ENCODE measurements around the gene ZSCAN22. TPM values are rescaled to one million over a fixed set of nuclear protein-coding genes. Genes with fewer than 3 reads are reported as not detected.
A peak's percentile ranks its signal among the peaks of the same experiment; 100 is the strongest.

The ZSCAN22 gene
- total RNA-seq, 1 donor from 2014 or later, result 1.5 TPM

GRCh38 chr19:58319241-58319640, 7.6 kb upstream of the ZSCAN22 start:
- H3K27me3 ChIP-seq, result no peaks in the 10 kb centered on the region
- H3K4me2 ChIP-seq, result no peak overlapping the region
- peaks cover 7% of the 10 kb centered on the region for H3F3A ChIP-seq (ENCODE audit: low read depth)
- H4K20me1 ChIP-seq (ENCODE audit: low read depth), result peaks cover 53% of the 10 kb centered on the region
- no peaks in the 10 kb centered on the region for H3K9me3 Mint-ChIP-seq
- H3K79me2 ChIP-seq (ENCODE audit: low read depth), result no peaks in the 10 kb centered on the region
- H3K4me1 Mint-ChIP-seq, result no peaks in the 10 kb centered on the region
- no peaks in the 10 kb centered on the region for H3K27me3 Mint-ChIP-seq (ENCODE audit: insufficient read depth, low read depth)
- H2AFZ ChIP-seq (replicated peaks), result no peak overlapping the region
- no peaks in the 10 kb centered on the region for H3K4me1 ChIP-seq
- no peak overlapping the region for H3K4me3 ChIP-seq
- peaks cover 26% of the 10 kb centered on the region for H3K36me3 Mint-ChIP-seq
- H3K36me3 ChIP-seq, result no peaks in the 10 kb centered on the region
- H3K9me3 ChIP-seq (ENCODE audit: low read depth), result no peaks in the 10 kb centered on the region
- no peak for DNase-seq (ENCODE audit: low spot score)
- H3K4me3 Mint-ChIP-seq, result no peak overlapping the region
- H3K9ac ChIP-seq, result no peak overlapping the region
- no peak overlapping the region for H3K27ac Mint-ChIP-seq
- no peak for TF ChIP-seq EZH2phosphoT487 (IDR thresholded peaks at IDR 0.05)
- TF ChIP-seq EZH2 (IDR thresholded peaks at IDR 0.05), result no peak
- TF ChIP-seq, protein P1, sequence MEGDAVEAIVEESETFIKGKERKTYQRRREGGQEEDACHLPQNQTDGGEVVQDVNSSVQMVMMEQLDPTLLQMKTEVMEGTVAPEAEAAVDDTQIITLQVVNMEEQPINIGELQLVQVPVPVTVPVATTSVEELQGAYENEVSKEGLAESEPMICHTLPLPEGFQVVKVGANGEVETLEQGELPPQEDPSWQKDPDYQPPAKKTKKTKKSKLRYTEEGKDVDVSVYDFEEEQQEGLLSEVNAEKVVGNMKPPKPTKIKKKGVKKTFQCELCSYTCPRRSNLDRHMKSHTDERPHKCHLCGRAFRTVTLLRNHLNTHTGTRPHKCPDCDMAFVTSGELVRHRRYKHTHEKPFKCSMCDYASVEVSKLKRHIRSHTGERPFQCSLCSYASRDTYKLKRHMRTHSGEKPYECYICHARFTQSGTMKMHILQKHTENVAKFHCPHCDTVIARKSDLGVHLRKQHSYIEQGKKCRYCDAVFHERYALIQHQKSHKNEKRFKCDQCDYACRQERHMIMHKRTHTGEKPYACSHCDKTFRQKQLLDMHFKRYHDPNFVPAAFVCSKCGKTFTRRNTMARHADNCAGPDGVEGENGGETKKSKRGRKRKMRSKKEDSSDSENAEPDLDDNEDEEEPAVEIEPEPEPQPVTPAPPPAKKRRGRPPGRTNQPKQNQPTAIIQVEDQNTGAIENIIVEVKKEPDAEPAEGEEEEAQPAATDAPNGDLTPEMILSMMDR (IDR thresholded peaks at IDR 0.05), result no peak
- H3K27ac ChIP-seq, result no peak overlapping the region

GRCh38 chr19:58325311-58326022, 1.3 kb upstream of the ZSCAN22 start:
- Mint-ChIP-seq H3K4me3 (no peak overlapping the region), H3K4me1 (peaks cover 16% of the 10 kb centered on the region), H3K27me3 (ENCODE audit: insufficient read depth, low read depth) (no peaks in the 10 kb centered on the region), H3K9me3 (no peaks in the 10 kb centered on the region), H3K27ac (no peak overlapping the region), H3K36me3 (peaks cover 5% of the 10 kb centered on the region)
- Histone ChIP-seq H3K9me3 (ENCODE audit: low read depth) (no peaks in the 10 kb centered on the region), H3K4me3 (peak overlapping the region; percentile 82), H2AFZ (replicated peaks) (no peak overlapping the region), H3K36me3 (no peaks in the 10 kb centered on the region), H3K9ac (peak overlapping the region; percentile 62), H4K20me1 (ENCODE audit: low read depth) (peaks cover 19% of the 10 kb centered on the region), H3K4me2 (peak overlapping the region; percentile 87), H3F3A (ENCODE audit: low read depth) (no peaks in the 10 kb centered on the region), H3K27ac (no peak overlapping the region), H3K79me2 (ENCODE audit: low read depth) (peaks cover 19% of the 10 kb centered on the region), H3K27me3 (no peaks in the 10 kb centered on the region), H3K4me1 (peaks cover 5% of the 10 kb centered on the region)
- no peak for DNase-seq (ENCODE audit: low spot score)
- TF ChIP-seq EZH2 (IDR thresholded peaks at IDR 0.05), result no peak
- TF ChIP-seq, protein P1 (IDR thresholded peaks at IDR 0.05), result no peak
- TF ChIP-seq EZH2phosphoT487 (IDR thresholded peaks at IDR 0.05), result no peak

DNA sequence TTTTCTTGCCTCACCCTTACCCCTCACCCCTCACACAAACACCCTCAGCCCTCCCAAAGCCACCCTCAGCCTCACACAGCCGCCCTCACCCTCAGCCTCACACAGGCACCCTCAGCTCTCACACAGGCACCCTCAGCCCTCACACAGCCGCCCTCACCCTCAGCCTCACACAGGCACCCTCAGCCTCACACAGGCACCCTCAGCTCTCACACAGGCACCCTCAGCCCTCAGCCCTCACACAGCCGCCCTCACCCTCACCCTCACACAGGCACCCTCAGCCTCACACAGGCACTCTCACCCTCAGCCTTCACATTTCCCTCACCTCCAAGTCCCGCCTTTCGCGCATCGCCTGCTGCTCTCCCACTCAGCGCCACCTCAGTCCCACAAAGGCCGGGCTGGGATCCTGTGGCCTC, 287 bp upstream of the ZSCAN22 start:
- Histone ChIP-seq H3K9me3 (ENCODE audit: low read depth) (no peaks in the 10 kb centered on the region), H3K4me1 (peaks cover 5% of the 10 kb centered on the region), H3K9ac (peak overlapping the region; percentile 62), H3K79me2 (ENCODE audit: low read depth) (peaks cover 19% of the 10 kb centered on the region), H2AFZ (replicated peaks) (peak overlapping the region; percentile 98), H3K36me3 (no peaks in the 10 kb centered on the region), H3F3A (ENCODE audit: low read depth) (no peaks in the 10 kb centered on the region), H3K27ac (no peak overlapping the region), H3K4me2 (peak overlapping the region; percentile 87), H3K27me3 (no peaks in the 10 kb centered on the region), H3K4me3 (peak overlapping the region; percentile 82), H4K20me1 (ENCODE audit: low read depth) (peaks cover 9% of the 10 kb centered on the region)
- Mint-ChIP-seq H3K4me3 (no peak overlapping the region), H3K4me1 (peaks cover 16% of the 10 kb centered on the region), H3K36me3 (peaks cover 5% of the 10 kb centered on the region), H3K27ac (no peak overlapping the region), H3K9me3 (no peaks in the 10 kb centered on the region), H3K27me3 (ENCODE audit: insufficient read depth, low read depth) (no peaks in the 10 kb centered on the region)
- no peak for DNase-seq (ENCODE audit: low spot score)
- TF ChIP-seq EZH2 (IDR thresholded peaks at IDR 0.05), result no peak
- TF ChIP-seq EZH2phosphoT487 (IDR thresholded peaks at IDR 0.05), result no peak
- TF ChIP-seq, protein P1 (IDR thresholded peaks at IDR 0.05), result no peak
